Subcutaneous adipose tissue (tissue), 4 donors: ENCODE measurements around the gene SDF2. TPM values are rescaled to one million over a fixed set of nuclear protein-coding genes. Genes with fewer than 3 reads are reported as not detected.

Experiments
- total RNA-seq, 4 donors: library from RNA; depleted of rRNA; stranded (reverse); fragments of >200 nt; gene quantifications; one replicate each; pipeline ENCODE4 v1.1.0, GENCODE V29; 2016
- TF ChIP-seq, protein P1 (sequence below): fragments of 450-650 bp; IDR thresholded peaks from one replicate; pipeline ENCODE4 v1.5.1; 2016; ENCODE audit warnings: low read depth, mild to moderate bottlenecking, control low read depth, antibody characterized with exemption, moderate library complexity

The SDF2 gene
- total RNA-seq, 4 donors from 2014 or later = 37.4 to 43.7 (median 39.1) TPM

DNA sequence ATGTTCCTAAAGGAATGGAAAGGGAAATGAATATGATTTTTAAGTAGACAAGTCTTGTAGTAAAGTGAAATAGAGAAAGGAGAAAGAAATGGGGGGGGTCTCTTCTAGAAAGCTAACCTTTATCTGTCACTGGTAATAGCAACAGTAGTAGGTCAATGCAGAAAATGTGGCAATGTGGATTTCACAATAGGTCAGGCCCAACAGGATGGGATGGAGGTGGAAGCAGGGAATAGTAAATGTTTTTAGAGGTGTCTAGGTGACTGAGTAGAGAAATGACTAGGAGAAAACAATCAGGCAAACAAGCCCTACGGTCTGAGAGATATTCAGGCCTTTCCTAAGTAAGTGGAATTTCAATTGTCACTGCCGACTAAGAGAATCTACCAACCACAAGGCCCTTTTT, 41.7 kb downstream of the SDF2 start:
- TF ChIP-seq, protein P1, sequence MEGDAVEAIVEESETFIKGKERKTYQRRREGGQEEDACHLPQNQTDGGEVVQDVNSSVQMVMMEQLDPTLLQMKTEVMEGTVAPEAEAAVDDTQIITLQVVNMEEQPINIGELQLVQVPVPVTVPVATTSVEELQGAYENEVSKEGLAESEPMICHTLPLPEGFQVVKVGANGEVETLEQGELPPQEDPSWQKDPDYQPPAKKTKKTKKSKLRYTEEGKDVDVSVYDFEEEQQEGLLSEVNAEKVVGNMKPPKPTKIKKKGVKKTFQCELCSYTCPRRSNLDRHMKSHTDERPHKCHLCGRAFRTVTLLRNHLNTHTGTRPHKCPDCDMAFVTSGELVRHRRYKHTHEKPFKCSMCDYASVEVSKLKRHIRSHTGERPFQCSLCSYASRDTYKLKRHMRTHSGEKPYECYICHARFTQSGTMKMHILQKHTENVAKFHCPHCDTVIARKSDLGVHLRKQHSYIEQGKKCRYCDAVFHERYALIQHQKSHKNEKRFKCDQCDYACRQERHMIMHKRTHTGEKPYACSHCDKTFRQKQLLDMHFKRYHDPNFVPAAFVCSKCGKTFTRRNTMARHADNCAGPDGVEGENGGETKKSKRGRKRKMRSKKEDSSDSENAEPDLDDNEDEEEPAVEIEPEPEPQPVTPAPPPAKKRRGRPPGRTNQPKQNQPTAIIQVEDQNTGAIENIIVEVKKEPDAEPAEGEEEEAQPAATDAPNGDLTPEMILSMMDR = no peak

DNA sequence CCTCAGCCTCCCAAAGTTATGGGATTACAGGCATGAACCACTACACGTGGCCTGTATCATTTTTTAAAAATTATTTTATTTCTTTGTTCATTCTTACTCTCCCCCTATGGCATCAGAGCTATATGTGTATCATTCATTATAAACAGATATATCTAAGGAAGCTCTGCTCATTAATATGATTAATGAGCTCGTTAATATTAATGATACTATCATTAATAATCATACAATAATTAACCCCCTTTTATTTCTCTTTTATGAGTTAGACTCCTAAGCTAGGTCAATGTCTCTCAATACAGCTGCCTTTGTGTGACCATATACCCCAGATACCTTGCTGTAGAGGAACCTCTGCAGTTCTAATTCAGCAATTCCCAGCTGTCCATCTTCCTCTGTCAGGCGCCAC, 43.2 kb downstream of the SDF2 start:
- TF ChIP-seq, protein P1 = no peak

DNA sequence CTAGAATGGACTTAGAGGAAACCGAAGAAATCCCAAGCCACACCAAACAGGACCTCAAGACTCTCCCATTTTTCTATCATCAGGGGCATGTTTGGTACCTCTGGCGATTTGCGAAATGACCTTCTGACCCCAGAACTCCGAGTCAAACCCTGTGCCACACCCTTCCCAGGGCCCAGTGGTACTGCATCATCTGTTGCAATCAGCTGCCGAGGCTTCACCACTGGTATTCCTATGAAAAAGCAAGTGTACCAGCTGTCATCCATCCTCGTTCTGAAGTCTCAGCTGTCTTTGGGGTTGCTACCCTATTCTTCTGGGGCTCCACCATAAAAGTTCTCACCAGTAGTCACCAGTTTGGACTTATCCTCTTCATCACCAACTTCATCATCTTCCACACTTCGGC, 45.4 kb downstream of the SDF2 start:
- TF ChIP-seq, protein P1 = no peak

DNA sequence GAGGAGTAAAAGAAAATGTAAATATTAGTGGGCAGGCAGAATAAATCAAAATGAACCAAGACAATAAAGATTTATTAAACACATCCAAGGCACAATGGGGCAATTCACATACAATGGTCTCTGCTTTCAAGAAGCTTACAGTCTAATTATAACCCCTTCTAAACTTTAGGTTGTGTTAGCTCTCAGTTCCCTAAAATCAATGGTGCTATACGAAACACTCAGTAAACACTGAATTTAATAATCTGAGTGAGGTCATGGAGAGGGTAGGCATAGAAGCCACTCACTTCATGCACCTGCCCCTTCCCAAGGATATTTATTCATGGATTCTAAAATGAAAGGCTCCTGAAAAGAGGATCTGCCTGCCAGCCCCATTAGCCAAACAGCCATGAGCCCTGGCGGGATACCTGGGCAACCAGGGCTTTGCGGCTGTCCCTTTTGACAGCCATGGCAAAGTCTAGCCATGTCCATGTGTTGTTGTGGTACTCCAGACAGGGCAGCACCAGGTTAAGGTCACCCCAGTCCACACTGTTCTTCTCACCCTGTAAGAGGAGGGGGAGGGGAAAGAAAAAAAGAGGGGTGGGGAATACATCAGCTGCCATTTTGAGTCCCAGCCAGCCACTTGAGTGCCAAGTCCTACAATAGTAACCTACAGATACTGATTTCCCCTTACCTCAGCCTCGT, 46.3 kb downstream of the SDF2 start:
- TF ChIP-seq, protein P1 = no peak

DNA sequence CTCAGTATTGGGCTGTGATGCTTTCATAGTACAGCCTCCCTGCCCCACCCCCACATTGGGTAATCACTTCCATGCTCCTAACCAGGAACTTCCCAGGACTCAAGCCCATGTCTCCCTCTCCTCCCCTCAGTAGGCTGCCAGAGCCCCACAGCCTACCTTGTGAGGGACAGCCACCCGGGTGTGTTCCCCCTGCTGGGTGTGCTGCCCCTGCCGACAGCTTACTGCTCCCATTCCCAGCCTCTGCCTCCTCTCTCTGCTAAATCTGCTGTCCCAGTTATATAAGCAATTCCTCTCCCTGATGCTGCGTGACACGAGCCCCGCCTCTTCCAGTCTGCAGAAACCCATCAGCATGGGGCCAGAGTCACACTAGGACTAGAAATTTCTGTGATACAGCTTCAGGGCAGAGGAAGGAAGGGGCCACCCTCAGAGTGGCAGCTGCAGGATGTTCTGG, 47.8 kb downstream of the SDF2 start, which contains the start of gene RSKR:
RSKR (minus strand) TSS at position 255 of the 451 bp plus-strand sequence; CDS start at position 231, 24 bp downstream.
- TF ChIP-seq, protein P1 = no peak

DNA sequence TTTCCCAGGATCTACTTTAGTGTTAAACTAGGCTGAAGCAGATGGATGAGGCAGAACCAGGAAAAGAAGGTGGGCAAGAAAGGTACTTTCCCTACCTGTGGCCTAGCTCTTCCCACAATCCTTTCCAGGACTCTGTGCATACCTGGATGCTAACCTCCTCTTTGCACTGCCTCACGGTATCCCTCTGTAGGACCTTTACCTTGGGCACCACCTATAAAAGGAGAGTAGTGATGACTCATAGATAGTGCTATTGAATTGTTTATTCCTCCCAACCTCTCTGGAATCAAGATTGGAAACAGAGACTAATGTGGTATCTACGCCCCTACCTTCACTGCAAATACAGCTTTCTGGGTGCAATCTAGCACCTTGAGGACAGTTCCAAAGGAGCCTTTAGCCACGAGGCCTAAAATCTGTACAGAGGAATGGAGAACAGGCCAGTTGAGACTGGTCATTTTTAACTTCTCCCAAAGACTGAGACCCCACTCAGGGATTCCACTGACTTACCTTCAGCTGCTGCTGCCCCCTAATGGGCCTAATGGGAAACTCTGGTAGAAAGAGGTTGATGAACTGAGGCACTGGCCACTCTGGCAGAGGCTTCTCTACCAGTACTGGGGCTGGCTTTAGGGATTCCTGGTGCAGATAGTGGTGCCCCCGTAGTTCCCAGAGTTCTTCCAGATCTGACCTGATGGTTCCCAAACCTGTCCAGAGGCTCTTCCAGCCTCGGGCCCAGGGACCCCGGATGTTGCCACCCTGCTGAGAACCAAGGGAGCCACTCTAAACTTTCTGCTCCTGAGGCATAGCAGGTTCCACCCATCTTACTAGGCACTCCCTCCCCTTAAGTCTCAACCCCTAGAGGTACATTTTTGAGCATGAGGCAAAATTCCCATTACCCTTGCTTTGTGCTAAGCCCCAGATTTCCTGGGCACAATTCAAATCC, 48.5 kb downstream of the SDF2 start:
- TF ChIP-seq, protein P1 = no peak

DNA sequence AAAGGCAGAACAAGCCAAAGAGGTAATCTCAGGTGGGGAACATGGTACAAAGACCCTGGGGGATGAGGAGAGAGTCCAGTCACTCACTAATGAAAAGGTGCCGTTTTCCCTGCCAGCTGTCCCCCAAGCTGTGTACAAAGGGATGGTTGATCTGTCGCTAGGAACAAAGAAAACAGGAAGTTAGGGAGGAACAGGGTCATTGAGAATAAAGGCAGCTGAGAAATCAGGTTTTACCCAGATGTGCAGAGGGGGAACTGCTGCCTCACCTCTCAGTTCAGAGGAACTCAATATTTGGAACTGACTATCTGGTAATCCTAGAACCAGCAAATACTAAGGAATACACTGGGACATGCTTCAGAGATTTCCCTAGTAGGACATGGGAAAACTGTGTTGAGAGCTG, 49.2 kb downstream of the SDF2 start:
- TF ChIP-seq, protein P1 = no peak
